ENCODE measurements around the gene ATP6V1B1. TPM values are rescaled to one million over a fixed set of nuclear protein-coding genes. Genes with fewer than 3 reads are reported as not detected.

Gene ATP6V1B1
- polyA plus RNA-seq, 1 donor (not counting 4 experiments of a cell fraction or from before 2014, with no cell fraction given) = not detected

DNA sequence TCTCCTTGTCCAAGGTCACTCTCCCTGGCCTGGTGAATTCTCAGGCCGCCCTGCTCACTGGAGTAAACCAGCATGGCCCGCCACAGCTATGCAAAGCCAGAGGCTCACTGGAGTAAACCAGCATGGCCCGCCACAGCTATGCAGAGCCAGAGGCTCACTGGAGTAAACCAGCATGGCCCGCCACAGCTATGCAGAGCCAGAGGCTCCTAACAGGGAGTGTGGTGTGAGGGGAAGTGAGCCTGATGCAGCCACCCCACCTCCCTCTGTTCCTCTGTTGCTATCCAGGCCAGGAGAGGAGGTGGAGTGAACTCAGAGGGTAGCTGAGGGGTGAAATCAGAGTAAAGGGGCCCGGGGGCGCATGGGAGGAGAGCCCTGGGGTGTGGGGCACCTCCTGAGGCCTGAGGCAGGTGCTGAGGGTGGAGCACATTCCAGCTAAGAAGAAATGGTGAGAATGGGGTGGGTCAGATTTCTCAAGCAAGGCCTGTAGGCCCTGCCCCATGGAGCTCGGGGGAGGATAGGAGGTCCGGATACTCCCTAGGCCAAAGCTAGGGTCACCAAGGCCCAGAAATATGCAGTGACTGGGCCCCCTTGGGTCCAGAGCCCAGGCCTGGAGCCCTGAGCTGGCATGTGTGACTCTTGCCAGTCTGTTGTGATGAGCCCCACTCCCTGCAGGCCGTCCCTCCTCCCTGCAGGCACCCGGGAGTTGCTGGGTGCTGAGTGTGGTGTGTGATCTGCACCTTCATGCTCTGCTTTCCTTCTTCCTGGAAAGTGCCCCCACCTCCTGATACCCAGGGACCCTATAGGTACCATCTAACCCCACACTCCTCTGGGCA lies 1.5 kb downstream of the ATP6V1B1 start:
- Histone ChIP-seq H3K79me2 (ENCODE audit: control insufficient read depth, insufficient read depth, low read length) (no peaks in the 10 kb centered on the region), H2AFZ (ENCODE audit: control insufficient read depth, low read length) (no peak overlapping the region), H3K27ac (ENCODE audit: control insufficient read depth, insufficient read depth, low read length) (no peak overlapping the region), H3K4me3 (ENCODE audit: control insufficient read depth in 2 of 3, extremely low read depth in 1 of 3, insufficient read depth in 2 of 3, low read depth in 1 of 3, low read length in 3 of 3) (no peak overlapping the region), H4K20me1 (ENCODE audit: control insufficient read depth, extremely low read depth, insufficient read depth, low read length) (no peaks in the 10 kb centered on the region), H3K9ac (ENCODE audit: control insufficient read depth, extremely low read depth, insufficient read depth, low read length) (no peak overlapping the region), H3K27me3 (ENCODE audit: control insufficient read depth, extremely low read depth, insufficient read depth, low read length) (peaks cover 23% of the 10 kb centered on the region), H3K4me2 (ENCODE audit: control insufficient read depth, extremely low read depth, insufficient read depth, low read depth, low read length) (no peak overlapping the region), H3K9me3 (ENCODE audit: control insufficient read depth, low read depth, low read length) (no peaks in the 10 kb centered on the region), H3K9me1 (ENCODE audit: control insufficient read depth, extremely low read depth, insufficient read depth, low read length) (no peaks in the 10 kb centered on the region), H3K4me1 (ENCODE audit: control insufficient read depth, extremely low read depth, insufficient read depth, low read length) (no peaks in the 10 kb centered on the region), H3K36me3 (ENCODE audit: control insufficient read depth in 2 of 2, extremely low read depth in 1 of 2, insufficient read depth in 2 of 2, low read length in 2 of 2) (no peaks in the 10 kb centered on the region)
- DNase-seq (ENCODE audit: low read depth, low spot score) (no peak), FAIRE-seq (no peak)
- dilution Hi-C loops (cut with MboI; ENCODE audit: extremely low pct_ligation_motif_present, low sequenced_read_pairs) = no loop called here
- TF ChIP-seq, protein P1, sequence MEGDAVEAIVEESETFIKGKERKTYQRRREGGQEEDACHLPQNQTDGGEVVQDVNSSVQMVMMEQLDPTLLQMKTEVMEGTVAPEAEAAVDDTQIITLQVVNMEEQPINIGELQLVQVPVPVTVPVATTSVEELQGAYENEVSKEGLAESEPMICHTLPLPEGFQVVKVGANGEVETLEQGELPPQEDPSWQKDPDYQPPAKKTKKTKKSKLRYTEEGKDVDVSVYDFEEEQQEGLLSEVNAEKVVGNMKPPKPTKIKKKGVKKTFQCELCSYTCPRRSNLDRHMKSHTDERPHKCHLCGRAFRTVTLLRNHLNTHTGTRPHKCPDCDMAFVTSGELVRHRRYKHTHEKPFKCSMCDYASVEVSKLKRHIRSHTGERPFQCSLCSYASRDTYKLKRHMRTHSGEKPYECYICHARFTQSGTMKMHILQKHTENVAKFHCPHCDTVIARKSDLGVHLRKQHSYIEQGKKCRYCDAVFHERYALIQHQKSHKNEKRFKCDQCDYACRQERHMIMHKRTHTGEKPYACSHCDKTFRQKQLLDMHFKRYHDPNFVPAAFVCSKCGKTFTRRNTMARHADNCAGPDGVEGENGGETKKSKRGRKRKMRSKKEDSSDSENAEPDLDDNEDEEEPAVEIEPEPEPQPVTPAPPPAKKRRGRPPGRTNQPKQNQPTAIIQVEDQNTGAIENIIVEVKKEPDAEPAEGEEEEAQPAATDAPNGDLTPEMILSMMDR (optimal IDR thresholded peaks at IDR 0.05 in 1 of 3, IDR thresholded peaks at IDR 0.05 in 1 of 3, conservative IDR thresholded peaks at IDR 0.05 in 1 of 3; ENCODE audit: extremely low read depth in 1 of 3, insufficient read depth in 2 of 3, low read length in 3 of 3) = no peak
- no peak for TF ChIP-seq EZH2 (IDR thresholded peaks at IDR 0.05; ENCODE audit: low read length)

DNA sequence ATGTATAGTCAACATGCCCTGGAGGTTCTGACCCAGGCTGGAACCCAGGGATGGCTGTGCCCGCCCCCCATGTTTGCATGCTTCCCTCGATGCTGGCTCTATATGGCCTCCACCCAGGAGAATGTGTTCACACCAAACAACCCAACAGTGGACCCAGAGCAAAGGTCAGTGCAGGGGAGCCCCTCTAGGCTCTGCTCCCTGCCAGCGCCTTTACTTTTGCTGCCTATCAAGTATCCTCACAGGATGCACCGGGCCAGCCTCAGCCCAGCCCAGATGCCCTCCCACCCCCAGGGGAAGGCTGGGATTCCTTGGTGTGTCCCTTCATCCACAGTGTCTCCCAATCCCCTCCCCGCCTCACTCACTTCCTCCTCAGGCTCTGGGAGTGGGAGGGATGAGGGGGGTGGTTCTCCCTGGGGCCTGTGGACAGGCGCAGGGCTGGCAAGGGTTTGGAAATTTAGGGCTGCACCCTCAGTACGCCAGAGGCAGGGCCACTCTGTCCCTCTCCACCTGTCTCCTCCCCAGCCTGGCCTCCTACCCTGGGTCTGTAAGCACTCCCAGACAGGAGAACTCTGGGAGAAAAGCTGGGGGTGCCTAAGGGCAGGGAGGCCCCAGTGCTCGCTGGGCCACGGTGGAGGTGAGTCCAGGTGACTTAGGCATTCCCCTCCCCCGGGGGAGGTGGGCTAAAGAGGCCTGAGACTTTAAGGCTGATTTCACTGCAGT lies 2.3 kb downstream of the ATP6V1B1 start:
- H3K27me3 ChIP-seq (ENCODE audit: control insufficient read depth, extremely low read depth, insufficient read depth, low read length) = peaks cover 28% of the 10 kb centered on the region
- H3K4me3 ChIP-seq (ENCODE audit: control insufficient read depth in 2 of 3, extremely low read depth in 1 of 3, insufficient read depth in 2 of 3, low read depth in 1 of 3, low read length in 3 of 3) = no peak overlapping the region
- no peak overlapping the region for H3K9ac ChIP-seq (ENCODE audit: control insufficient read depth, extremely low read depth, insufficient read depth, low read length)
- no peaks in the 10 kb centered on the region for H3K79me2 ChIP-seq (ENCODE audit: control insufficient read depth, insufficient read depth, low read length)
- no peak overlapping the region for H3K27ac ChIP-seq (ENCODE audit: control insufficient read depth, insufficient read depth, low read length)
- TF ChIP-seq, protein P1 (optimal IDR thresholded peaks at IDR 0.05 in 1 of 3, IDR thresholded peaks at IDR 0.05 in 1 of 3, conservative IDR thresholded peaks at IDR 0.05 in 1 of 3; ENCODE audit: extremely low read depth in 1 of 3, insufficient read depth in 2 of 3, low read length in 3 of 3) = no peak
- TF ChIP-seq EZH2 (IDR thresholded peaks at IDR 0.05; ENCODE audit: low read length) = no peak
- dilution Hi-C loops (cut with MboI; ENCODE audit: extremely low pct_ligation_motif_present, low sequenced_read_pairs) = no loop called here
- DNase-seq (ENCODE audit: low read depth, low spot score) (no peak), FAIRE-seq (no peak)
- H3K9me1 ChIP-seq (ENCODE audit: control insufficient read depth, extremely low read depth, insufficient read depth, low read length) = no peaks in the 10 kb centered on the region
- no peak overlapping the region for H3K4me2 ChIP-seq (ENCODE audit: control insufficient read depth, extremely low read depth, insufficient read depth, low read depth, low read length)
- H2AFZ ChIP-seq (ENCODE audit: control insufficient read depth, low read length) = no peak overlapping the region
- H3K36me3 ChIP-seq (ENCODE audit: control insufficient read depth in 2 of 2, extremely low read depth in 1 of 2, insufficient read depth in 2 of 2, low read length in 2 of 2) = no peaks in the 10 kb centered on the region
- no peaks in the 10 kb centered on the region for H3K9me3 ChIP-seq (ENCODE audit: control insufficient read depth, low read depth, low read length)
- H3K4me1 ChIP-seq (ENCODE audit: control insufficient read depth, extremely low read depth, insufficient read depth, low read length) = no peaks in the 10 kb centered on the region
- no peaks in the 10 kb centered on the region for H4K20me1 ChIP-seq (ENCODE audit: control insufficient read depth, extremely low read depth, insufficient read depth, low read length)

All from keratinocyte (primary cell).